MCF 10A (cell line): ENCODE results near the gene SLC7A11. TPM values are rescaled to one million over a fixed set of nuclear protein-coding genes. Genes with fewer than 3 reads are reported as not detected.

ENCODE experiments used
- Bru-seq: library from RNA; stranded (reverse); fragments of 400-500 nt; gene quantifications from one replicate; lab custom pipeline; 2021; lab: Mats Ljungman, UMichigan
- BruChase-seq, 2 experiments: library from RNA; stranded (reverse); fragments of 400-500 nt; gene quantifications; one replicate each; lab custom pipeline; 2021; lab: Mats Ljungman, UMichigan
- BruUV-seq: library from RNA; stranded (reverse); fragments of 400-500 nt; replicated peaks from 2 replicates; lab custom pipeline; 2021; lab: Mats Ljungman, UMichigan
- CTCF ChIA-PET: fragments of 300-600 bp; sonication (Branson Sonifier 250); formaldehyde crosslinking; extraction: SDS; loops from one replicate; lab custom pipeline; 2021; ENCODE audit warnings: antibody characterized with exemption, inconsistent platforms; lab: Yijun Ruan, JAX
- POLR2A ChIA-PET: fragments of 300-600, 350-650 bp; sonication (Branson Sonifier 250); formaldehyde crosslinking; extraction: SDS; loops from one replicate; lab custom pipeline; 2020; ENCODE audit warnings: antibody characterized with exemption, inconsistent platforms; lab: Yijun Ruan, JAX
- DNase-seq: peaks from one replicate; pipeline ENCODE4 v3.0.0-alpha.2; 2018; ENCODE audit not compliant: unreplicated experiment
- H3K27ac Mint-ChIP-seq: one replicate; pipeline ENCODE4 v1.8.0; 2022; ENCODE audit warnings: mild to moderate bottlenecking, low read depth, mixed read lengths; ENCODE audit not compliant: unreplicated experiment
- H3K27me3 Mint-ChIP-seq: one replicate; pipeline ENCODE4 v1.8.0; 2022; ENCODE audit warnings: mixed read lengths; ENCODE audit not compliant: insufficient read depth, unreplicated experiment
- H3K36me3 Mint-ChIP-seq: one replicate; pipeline ENCODE4 v1.8.0; 2022; ENCODE audit warnings: mild to moderate bottlenecking, moderate library complexity, mixed read lengths; ENCODE audit not compliant: insufficient read depth, unreplicated experiment
- H3K4me1 Mint-ChIP-seq: one replicate; pipeline ENCODE4 v1.8.0; 2022; ENCODE audit warnings: mixed read lengths; ENCODE audit not compliant: insufficient read depth, unreplicated experiment
- H3K4me3 Mint-ChIP-seq: one replicate; pipeline ENCODE4 v1.8.0; 2022; ENCODE audit warnings: mild to moderate bottlenecking, moderate library complexity, mixed read lengths; ENCODE audit not compliant: unreplicated experiment
- H3K9me3 Mint-ChIP-seq: one replicate; pipeline ENCODE4 v1.8.0; 2022; ENCODE audit warnings: mixed read lengths; ENCODE audit not compliant: unreplicated experiment
- CTCF ChIP-seq: fragments of 200-600 bp; IDR thresholded peaks from one replicate; pipeline ENCODE4 v1.8.0; 2022; ENCODE audit warnings: antibody characterized with exemption, mild to moderate bottlenecking; ENCODE audit not compliant: unreplicated experiment
- intact Hi-C: fragments of 100-400 bp; cut with micrococcal nuclease; formaldehyde crosslinking; loops from 2 replicates; pipeline ENCODE4 v1.14.1; 2022
- long read RNA-seq: library from polyadenylated mRNA; stranded (forward); transcript quantifications from one replicate; pipeline ENCODE4 v2.0.0, GENCODE V29; 2022
- total RNA-seq: library from RNA; stranded (reverse); gene quantifications from 2 replicates; pipeline ENCODE4 v1.2.3, GENCODE V29; 2022

Gene SLC7A11
- total RNA-seq (103 and 153 TPM in 2 replicates), Bru-seq, nascent RNA (percentile 99 among the genes with signal in this experiment), BruChase-seq, experiment 1, labeled RNA remaining after a 6-hour chase (percentile 98 among the genes with signal in this experiment), BruChase-seq, experiment 2, labeled RNA remaining after a 2-hour chase (percentile 98 among the genes with signal in this experiment)
- long read RNA-seq, full-length matches to known transcripts = 104 of 198 reads
- long read RNA-seq, partial matches to known transcripts = 5 of 198 reads
- long read RNA-seq, other reads (novel, unspliced or antisense) = 89 of 198 reads

GRCh38 chr4:138242076-138242833 lies at the start of gene SLC7A11:
SLC7A11 (minus strand) TSS chr4:138242349; CDS start chr4:138242069, 280 bp downstream.
- no peaks in the 10 kb centered on the region for H3K27me3 Mint-ChIP-seq
- H3K27ac Mint-ChIP-seq = peak within 1 kb of the TSS; percentile 91
- CTCF ChIA-PET = interaction anchor here (0.6 to 1.9 kb wide), 10 partner anchors 9 to 794 kb away, joined by 3 to 10 read pairs (median 3); no protein-coding TSS in a partner anchor
- no peak for TF ChIP-seq CTCF
- H3K36me3 Mint-ChIP-seq = peaks cover 5% of the 10 kb centered on the region
- peak; percentile 98 for DNase-seq
- peaks cover 11% of the 10 kb centered on the region for H3K4me1 Mint-ChIP-seq
- intact Hi-C loops = loop anchor here (1.0 to 5.0 kb wide), 3 partner anchors 17 to 66 kb away; no protein-coding TSS in a partner anchor
- H3K9me3 Mint-ChIP-seq = no peaks in the 10 kb centered on the region
- POLR2A ChIA-PET = interaction anchor here (0.7 to 8.6 kb wide), 30 partner anchors 10 to 438 kb away, joined by 3 to 99 read pairs (median 7); no protein-coding TSS in a partner anchor
- peak within 1 kb of the TSS; percentile 97 for H3K4me3 Mint-ChIP-seq
- no TSS peak for BruUV-seq

DNA sequence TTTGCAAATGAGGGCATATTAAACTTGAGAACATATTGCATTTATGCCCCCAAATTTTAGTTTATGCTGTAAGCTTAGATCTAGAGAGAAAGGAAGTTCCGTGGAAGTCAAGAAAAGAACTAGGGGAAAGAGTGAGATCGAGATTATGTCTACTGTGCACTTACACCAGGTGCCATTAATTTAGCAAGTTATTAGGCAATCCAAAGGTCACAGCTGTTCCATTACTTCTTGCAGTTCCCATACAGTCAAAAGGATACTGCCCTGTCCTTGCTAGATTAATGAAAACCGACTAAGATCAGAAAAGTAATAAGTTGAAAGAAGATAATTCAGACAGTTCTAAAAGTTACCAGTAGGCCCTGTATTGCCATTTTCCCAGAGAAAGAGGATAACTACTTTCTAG lies 49.3 kb upstream of the SLC7A11 start:
- ChIA-PET CTCF (no interaction called here), POLR2A (no interaction called here)
- H3K36me3 Mint-ChIP-seq = no peaks in the 10 kb centered on the region
- BruUV-seq = no TSS peak
- no peak overlapping the region for H3K4me3 Mint-ChIP-seq
- intact Hi-C loops = no loop called here
- no peaks in the 10 kb centered on the region for H3K27me3 Mint-ChIP-seq
- H3K27ac Mint-ChIP-seq = no peak overlapping the region
- TF ChIP-seq CTCF = no peak
- H3K4me1 Mint-ChIP-seq = peaks cover 5% of the 10 kb centered on the region
- no peak for DNase-seq
- H3K9me3 Mint-ChIP-seq = no peaks in the 10 kb centered on the region

- Mint-ChIP-seq H3K9me3 (no peaks in the 10 kb centered on the region), H3K4me3 (no peak overlapping the region), H3K27me3 (no peaks in the 10 kb centered on the region), H3K36me3 (no peaks in the 10 kb centered on the region), H3K27ac (no peak overlapping the region), H3K4me1 (peaks cover 5% of the 10 kb centered on the region)
- TF ChIP-seq CTCF = no peak
- ChIA-PET CTCF (no interaction called here), POLR2A (no interaction called here)
- no TSS peak for BruUV-seq
- no peak for DNase-seq
- intact Hi-C loops = no loop called here
Measured at GRCh38 chr4:138290805-138291204, 48.7 kb upstream of the SLC7A11 start.

GRCh38 chr4:138279286-138279685 lies 37.1 kb upstream of the SLC7A11 start:
- peaks cover 6% of the 10 kb centered on the region for H3K4me1 Mint-ChIP-seq
- no peak for TF ChIP-seq CTCF
- no peak overlapping the region for H3K4me3 Mint-ChIP-seq
- no peak overlapping the region for H3K27ac Mint-ChIP-seq
- intact Hi-C loops = no loop called here
- ChIA-PET CTCF (no interaction called here), POLR2A (no interaction called here)
- DNase-seq = no peak
- H3K36me3 Mint-ChIP-seq = peaks cover 7% of the 10 kb centered on the region
- no TSS peak for BruUV-seq
- H3K27me3 Mint-ChIP-seq = no peaks in the 10 kb centered on the region
- H3K9me3 Mint-ChIP-seq = peaks cover 8% of the 10 kb centered on the region
